ENCODE measurements around the gene IFT80.
"Not testable (repeated sequence)": the region's sequence is repeated elsewhere in the genome, so short reads cannot be mapped to it uniquely, and the experiment has no call there.

IFT80 gene

GRCh38 chr3:160280836-160281235 is 118.2 kb downstream of the IFT80 start:
- in situ Hi-C loops (cut with MboI; ENCODE audit: low sequenced_read_pairs), result no loop called here

GRCh38 chr3:160279657-160280056 is 119.4 kb downstream of the IFT80 start:
- in situ Hi-C loops (cut with MboI; ENCODE audit: low sequenced_read_pairs), result no loop called here

DNA sequence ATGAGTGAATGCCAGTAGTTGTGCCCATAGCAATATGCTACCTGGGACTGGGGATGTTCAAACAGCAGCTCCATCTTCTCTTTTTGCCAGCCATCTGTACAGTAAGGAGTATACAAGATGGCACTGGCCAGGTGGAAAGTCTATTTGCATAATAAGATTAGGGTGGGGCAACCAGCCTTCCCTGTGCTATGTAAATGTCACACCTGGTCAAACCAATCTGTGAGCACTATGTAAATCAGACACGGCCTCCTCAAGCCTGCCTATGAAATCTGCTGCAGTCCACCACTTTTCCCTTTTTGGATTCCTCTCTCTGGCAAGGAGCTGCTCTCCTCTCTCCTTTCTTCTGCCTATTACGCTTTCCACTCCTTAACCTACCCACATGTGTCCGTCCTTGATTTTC is 120.8 kb downstream of the IFT80 start:
- in situ Hi-C loops (cut with MboI; ENCODE audit: low sequenced_read_pairs), result no loop called here

- in situ Hi-C loops (cut with MboI; ENCODE audit: low sequenced_read_pairs), result no loop called here
Observed at GRCh38 chr3:160265088-160265487, 133.9 kb downstream of the IFT80 start.

GRCh38 chr3:160260587-160261270 is 138.3 kb downstream of the IFT80 start:
- in situ Hi-C loops (cut with MboI; ENCODE audit: low sequenced_read_pairs), result no loop called here

GRCh38 chr3:160259589-160259988 is 139.4 kb downstream of the IFT80 start:
- in situ Hi-C loops (cut with MboI; ENCODE audit: low sequenced_read_pairs), result no loop called here

DNA sequence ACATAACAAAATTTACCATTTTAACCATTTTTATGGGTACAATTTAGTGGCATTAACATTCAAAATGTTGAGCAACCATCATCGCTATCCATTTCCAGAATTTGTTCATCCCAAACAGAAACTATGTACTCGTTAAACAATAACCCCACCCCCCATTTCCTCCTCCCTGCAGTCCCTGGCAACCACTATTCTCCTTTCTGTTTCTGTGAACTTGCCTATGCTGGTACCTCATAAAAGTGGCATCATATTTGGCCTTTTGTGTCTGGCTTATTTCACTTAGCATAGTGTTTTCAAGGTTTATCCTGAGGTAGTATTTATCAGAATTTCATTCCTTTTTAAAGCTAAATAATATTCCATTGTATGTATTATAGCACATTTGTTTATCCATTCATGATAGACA is 141.4 kb downstream of the IFT80 start:
- in situ Hi-C loops (cut with MboI; ENCODE audit: low sequenced_read_pairs), result no loop called here

DNA sequence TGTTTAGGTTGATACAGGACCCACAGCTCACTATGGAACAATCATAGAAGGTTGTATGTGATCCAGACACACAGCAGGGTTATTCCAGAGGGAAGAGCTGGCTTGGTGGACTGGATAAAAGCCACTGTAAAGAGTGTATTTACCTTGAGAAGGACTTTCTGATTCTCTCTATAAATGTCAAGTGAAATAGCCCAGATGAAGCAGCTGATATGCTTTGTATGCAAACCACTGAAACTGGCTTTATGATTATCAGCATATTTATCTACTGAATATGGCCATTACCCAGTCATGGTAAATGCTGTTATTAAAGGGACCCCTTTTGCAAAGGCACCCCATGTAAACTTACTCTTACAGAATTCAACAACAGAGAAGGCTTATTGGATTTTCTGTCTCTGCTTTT is 145.7 kb downstream of the IFT80 start:
- in situ Hi-C loops (cut with MboI; ENCODE audit: low sequenced_read_pairs), result no loop called here

GRCh38 chr3:160247766-160248165 is 151.3 kb downstream of the IFT80 start:
- in situ Hi-C loops (cut with MboI; ENCODE audit: low sequenced_read_pairs), result no loop called here

DNA sequence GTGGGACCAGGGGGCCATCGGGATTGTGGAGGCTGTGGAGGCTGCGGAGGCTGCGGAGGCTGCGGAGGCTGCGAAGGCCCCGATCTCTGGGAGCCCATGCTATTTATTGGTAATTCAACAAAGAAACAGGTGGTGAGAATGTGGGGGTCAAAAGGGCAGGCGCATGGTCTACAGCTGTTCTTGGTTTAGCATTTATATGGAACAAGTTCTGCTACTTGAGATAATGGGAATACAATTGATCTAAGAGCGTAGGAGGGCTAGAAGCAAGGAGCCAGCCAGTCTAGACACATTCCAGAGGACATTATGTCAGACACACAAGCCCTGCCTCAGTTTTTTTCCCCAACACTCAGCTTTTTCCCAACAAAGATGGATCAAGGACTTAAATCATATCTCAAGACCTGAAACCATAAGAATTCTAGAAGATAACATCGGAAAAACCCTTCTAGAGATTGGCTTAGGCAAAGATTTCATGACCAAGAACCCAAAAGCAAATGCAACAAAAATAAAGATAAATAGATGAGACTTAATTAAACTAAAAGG is 153.7 kb downstream of the IFT80 start:
- in situ Hi-C loops (cut with MboI; ENCODE audit: low sequenced_read_pairs), result no loop called here

DNA sequence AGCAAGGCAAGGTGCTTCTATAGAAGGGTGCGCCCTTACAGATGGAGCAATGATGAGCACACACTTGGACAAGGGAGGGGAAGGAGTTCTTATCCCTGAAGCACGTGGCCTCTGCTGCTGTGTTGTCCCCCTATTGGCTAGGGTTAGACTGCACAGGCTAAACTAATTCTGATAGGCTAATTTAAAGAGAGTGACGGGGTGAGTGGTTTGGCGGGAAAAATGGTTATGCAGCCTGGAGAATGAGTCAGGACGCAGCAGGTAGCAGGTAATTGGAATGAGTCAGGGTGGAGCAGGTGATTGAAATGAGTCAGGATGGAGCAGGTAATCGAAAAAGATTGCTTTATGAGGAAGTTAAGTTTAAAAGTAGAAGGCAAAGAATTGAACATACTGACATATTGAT is 158.3 kb downstream of the IFT80 start:
- in situ Hi-C loops (cut with MboI; ENCODE audit: low sequenced_read_pairs), result not testable (repeated sequence)

- in situ Hi-C loops (cut with MboI; ENCODE audit: low sequenced_read_pairs), result no loop called here
Observed at GRCh38 chr3:160232014-160232413, 167.0 kb downstream of the IFT80 start.

GRCh38 chr3:160227419-160227818 is 171.6 kb downstream of the IFT80 start:
- in situ Hi-C loops (cut with MboI; ENCODE audit: low sequenced_read_pairs), result no loop called here

DNA sequence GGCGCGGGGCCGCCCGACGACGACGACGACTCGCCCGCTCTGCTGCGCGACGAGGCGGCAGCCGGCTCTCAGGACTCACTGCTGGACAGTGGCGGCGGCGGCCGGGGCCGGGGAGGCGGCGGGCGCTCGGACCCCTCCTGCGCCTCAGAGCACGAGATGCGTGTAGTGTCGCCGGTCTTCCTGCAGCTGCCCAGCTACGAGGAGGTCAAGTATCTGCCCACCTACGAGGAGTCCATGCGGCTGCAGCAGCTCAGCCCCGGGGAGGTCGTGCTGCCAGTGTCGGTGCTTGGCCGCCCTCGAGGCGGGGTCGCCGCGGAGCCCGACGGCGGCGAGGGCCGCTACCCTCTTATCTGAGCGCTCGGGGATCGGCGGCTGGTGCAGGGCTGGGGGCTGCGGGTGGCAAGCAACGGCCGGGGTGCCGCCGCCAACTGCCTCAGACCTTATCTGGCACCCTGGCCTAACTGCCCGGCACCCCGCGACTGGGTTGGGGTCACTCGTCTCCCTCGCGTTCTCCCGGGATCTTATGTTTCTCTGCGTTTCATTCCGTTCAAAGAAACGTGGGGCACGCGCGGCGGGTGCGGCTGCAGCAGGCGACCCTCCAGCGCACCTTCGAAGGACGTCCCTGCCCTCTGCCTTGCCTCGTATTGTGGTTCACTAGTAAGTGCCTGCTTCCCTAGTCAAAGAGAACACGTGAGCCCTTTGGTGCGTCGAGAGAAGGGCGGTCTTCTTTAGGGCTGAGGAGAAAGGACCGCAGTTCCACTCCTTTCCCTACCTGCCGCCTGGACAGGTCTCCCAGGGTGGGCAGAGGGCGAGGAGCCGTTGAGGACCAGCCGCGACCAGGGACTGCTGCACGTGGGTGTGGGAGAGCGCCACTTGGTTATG is 172.8 kb downstream of the IFT80 start:
- in situ Hi-C loops (cut with MboI; ENCODE audit: low sequenced_read_pairs), result no loop called here

DNA sequence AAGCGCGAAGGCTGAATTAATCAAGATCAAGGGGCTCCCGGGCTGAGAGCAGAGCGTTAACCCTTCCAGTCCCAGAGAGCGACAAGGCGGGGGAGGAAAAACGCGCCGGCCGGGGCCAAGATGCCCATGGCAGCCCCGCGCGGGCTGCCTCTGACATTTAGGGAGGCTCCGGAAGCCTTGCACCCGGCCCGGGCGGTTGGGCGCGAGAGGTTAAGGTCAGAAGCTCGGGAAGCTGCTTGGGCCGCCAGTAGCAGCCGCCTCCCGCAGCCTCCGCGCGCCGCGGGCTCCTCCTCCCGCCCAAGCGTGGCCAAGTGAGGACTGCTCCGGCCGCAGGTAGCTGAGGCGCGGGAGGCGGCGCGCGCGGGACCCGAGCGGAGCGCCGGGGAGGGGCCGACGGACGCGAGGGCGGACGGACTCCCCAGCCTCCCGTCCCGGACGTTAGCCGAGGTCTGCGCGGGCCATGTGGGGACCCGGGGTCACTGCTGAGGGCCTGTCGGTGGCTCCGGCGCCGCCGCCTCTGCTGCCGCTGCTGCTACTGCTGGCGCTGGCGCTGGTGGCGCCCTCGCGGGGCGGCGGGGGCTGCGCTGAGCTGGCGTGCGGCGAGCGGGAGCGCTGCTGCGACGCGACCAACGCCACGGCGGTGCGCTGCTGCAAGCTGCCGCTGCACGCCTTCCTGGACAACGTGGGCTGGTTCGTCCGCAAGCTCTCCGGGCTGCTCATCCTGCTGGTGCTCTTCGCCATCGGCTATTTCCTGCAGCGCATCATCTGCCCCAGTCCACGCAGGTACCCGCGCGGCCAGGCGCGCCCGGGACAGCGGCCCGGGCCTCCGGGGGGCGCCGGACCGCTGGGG is 173.6 kb downstream of the IFT80 start, which contains the start of gene C3orf80:
Gene C3orf80, plus strand, starts transcription at position 247 of the 850 bp plus-strand sequence. Its CDS starts 214 bp downstream, at position 461.
- in situ Hi-C loops (cut with MboI; ENCODE audit: low sequenced_read_pairs), result no loop called here

DNA sequence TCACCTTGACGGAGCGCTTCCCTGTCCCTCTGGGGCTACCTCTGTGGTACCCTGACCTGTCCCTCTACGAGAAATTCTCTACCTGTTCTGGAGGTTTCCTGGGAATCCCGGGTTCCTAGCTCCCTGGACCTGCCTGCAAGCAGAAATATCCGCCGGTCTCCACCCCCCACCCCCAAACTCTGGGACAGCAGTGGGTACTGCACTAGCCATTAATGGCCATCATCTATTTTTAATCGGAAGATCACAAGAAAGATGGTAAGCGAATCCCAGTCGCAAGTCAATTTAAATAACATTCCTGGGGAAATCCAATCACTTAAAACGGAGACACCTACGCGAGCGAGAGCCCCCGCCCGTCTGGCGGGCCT is 174.2 kb downstream of the IFT80 start:
- in situ Hi-C loops (cut with MboI; ENCODE audit: low sequenced_read_pairs), result no loop called here

DNA sequence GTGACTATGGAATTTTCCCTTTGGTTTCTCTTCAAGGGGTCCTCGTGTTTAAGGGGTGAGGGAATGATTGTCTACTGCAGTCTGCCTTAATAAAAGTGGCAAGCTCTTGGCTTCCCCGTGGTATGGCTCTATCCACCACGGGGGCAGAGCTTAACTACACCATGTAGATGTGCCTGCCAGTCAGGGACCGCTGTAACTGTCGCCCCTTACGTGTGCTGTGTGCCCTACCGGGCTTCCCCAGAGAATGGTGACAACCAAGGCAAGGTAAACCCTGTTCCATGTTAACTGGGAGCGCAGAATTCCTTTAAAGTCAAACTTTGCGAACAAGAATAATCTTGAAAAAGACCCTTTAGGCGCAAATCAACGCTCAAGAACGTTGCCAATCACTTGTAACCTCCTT is 174.8 kb downstream of the IFT80 start:
- in situ Hi-C loops (cut with MboI; ENCODE audit: low sequenced_read_pairs), result no loop called here

- in situ Hi-C loops (cut with MboI; ENCODE audit: low sequenced_read_pairs), result no loop called here
Observed at GRCh38 chr3:160221019-160221418, 178.0 kb downstream of the IFT80 start.

- in situ Hi-C loops (cut with MboI; ENCODE audit: low sequenced_read_pairs), result no loop called here
Observed at GRCh38 chr3:160220038-160220437, 179.0 kb downstream of the IFT80 start.

- in situ Hi-C loops (cut with MboI; ENCODE audit: low sequenced_read_pairs), result no loop called here
Observed at GRCh38 chr3:160218136-160218535, 180.9 kb downstream of the IFT80 start.

DNA sequence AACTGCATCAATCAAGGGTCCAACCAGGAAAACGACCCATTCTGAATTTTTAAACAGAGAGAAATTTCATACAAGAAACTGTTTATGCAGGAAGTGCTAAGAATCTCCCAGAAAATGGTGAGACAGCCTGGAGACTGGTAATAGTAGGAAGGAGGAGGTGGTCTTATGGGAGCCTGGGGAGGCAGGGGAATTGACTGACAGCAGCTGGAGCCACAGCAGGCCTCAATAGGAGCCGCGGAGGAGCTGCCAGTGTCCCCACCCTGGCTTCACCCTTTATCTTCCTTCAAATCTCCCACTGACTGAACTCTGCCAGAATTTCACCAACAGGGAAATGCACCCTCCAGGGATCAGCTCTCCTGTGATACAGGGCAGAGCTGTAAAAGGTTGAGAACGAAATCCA is 181.3 kb downstream of the IFT80 start:
- in situ Hi-C loops (cut with MboI; ENCODE audit: low sequenced_read_pairs), result no loop called here

Measured in HL-60/S4 treated with phorbol 12-myristate 13-acetate at 8.2 ng/mL for 4 days and 3 days (cell line).